Stimulated activated naive B cell treated with anti-CD40 and anti-IgM and Interleukin-4, amounts not matched to agents 10 μg/mL and 1 μg/mL and 100 μg/mL, for 72 hours (primary cell): Measurements from ENCODE around the gene SUPV3L1.
A peak's percentile ranks its signal among the peaks of the same experiment; 100 is the strongest.

Source experiments
- ATAC-seq, 2 donors: fragments of 150-1000 bp; cut with Tn5 transposase; replicated peaks; 2 replicates each; pipeline ENCODE4 v1.10.0; 2021; ENCODE audit warnings: moderate library complexity in 1 of 2
- DNase-seq: peaks from one replicate; pipeline ENCODE4 v3.0.0; 2021
- H3K27ac Mint-ChIP-seq: one replicate; pipeline ENCODE4 v1.8.0; 2022; ENCODE audit warnings: mild to moderate bottlenecking, mixed read lengths
- H3K27me3 Mint-ChIP-seq, 2 donors: one replicate each; pipeline ENCODE4 v1.8.0; 2022; ENCODE audit warnings: mixed read lengths in 2 of 2
- H3K36me3 Mint-ChIP-seq, 2 donors: one replicate each; pipeline ENCODE4 v1.8.0; 2022; ENCODE audit warnings: mixed read lengths in 2 of 2, mild to moderate bottlenecking in 1 of 2
- H3K4me1 Mint-ChIP-seq, 2 donors: one replicate each; pipeline ENCODE4 v1.8.0; 2022; ENCODE audit warnings: mixed read lengths in 2 of 2, mild to moderate bottlenecking in 1 of 2
- H3K4me3 Mint-ChIP-seq, 2 donors: one replicate each; pipeline ENCODE4 v1.8.0; 2022; ENCODE audit warnings: mild to moderate bottlenecking in 2 of 2, mixed read lengths in 2 of 2, moderate library complexity in 1 of 2
- H3K9me3 Mint-ChIP-seq, 2 donors: one replicate each; pipeline ENCODE4 v1.8.0; 2022; ENCODE audit warnings: mixed read lengths in 2 of 2, mild to moderate bottlenecking in 1 of 2

The SUPV3L1 gene

DNA sequence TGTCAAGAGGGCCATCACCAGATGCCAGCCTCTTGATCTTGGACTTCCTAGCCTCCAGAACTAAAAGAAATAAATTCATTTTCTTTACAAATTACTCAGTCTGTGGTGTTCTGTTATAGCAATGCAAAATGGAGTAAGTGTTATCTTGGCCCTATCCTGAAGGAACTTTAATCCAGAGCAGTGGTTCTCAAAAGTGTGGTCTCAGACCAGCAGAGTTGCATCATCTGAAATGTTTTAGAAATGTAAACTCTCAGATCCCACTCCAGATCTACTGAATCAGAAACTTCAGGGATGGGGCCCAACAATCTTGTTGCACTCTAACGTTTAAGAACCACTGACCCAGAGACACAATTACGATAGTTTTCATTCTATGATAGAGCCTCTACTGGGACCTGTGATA is 3.2 kb upstream of the SUPV3L1 start:
- ATAC-seq (no peak), DNase-seq (no peak)
- H3K4me3 Mint-ChIP-seq: no peak overlapping the region
- no peaks in the 10 kb centered on the region for H3K9me3 Mint-ChIP-seq
- no peak overlapping the region for H3K27ac Mint-ChIP-seq
- no peaks in the 10 kb centered on the region for H3K27me3 Mint-ChIP-seq
- H3K36me3 Mint-ChIP-seq: peaks cover 1 to 6% of the 10 kb centered on the region in 2 donors
- peaks cover 10 to 20% of the 10 kb centered on the region in 2 donors for H3K4me1 Mint-ChIP-seq

DNA sequence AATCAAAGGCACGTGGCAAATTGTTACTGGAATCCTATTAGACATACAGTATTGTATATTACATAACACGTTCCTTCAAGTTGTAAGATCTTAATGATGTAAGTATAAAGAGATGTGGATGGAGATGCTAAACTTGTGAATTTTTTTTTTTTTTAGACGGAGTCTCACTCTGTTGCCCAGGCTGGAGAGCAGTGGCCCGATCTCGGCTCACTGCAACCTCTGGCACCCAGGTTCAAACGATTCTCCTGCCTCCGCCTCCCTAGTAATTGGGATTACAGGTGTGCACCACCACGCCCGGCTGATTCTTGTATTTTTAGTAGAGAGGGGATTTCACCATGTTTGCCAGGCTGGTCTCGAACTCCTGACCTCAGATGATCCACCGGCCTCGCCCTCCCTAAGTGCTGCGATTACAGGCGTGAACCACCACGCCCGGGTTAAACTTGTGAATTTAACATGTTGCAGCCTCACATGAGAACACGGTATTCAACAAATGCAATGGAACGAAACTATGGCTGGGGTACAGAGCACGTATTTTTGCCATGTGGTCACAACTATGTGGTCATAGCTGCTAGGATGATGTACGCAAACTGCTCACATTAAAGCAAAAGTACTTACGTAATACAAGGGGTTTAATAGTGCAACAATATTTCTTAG is 818 bp upstream of the SUPV3L1 start:
- peak overlapping the region; percentile 100 for H3K27ac Mint-ChIP-seq
- H3K36me3 Mint-ChIP-seq: peaks cover 7 to 10% of the 10 kb centered on the region in 2 donors
- ATAC-seq (peak; percentile 46 to 59), DNase-seq (no peak)
- H3K9me3 Mint-ChIP-seq: no peaks in the 10 kb centered on the region
- H3K4me3 Mint-ChIP-seq: peak overlapping the region; percentile 87 to 93
- H3K27me3 Mint-ChIP-seq: no peaks in the 10 kb centered on the region
- peaks cover 16 to 35% of the 10 kb centered on the region in 2 donors for H3K4me1 Mint-ChIP-seq

DNA sequence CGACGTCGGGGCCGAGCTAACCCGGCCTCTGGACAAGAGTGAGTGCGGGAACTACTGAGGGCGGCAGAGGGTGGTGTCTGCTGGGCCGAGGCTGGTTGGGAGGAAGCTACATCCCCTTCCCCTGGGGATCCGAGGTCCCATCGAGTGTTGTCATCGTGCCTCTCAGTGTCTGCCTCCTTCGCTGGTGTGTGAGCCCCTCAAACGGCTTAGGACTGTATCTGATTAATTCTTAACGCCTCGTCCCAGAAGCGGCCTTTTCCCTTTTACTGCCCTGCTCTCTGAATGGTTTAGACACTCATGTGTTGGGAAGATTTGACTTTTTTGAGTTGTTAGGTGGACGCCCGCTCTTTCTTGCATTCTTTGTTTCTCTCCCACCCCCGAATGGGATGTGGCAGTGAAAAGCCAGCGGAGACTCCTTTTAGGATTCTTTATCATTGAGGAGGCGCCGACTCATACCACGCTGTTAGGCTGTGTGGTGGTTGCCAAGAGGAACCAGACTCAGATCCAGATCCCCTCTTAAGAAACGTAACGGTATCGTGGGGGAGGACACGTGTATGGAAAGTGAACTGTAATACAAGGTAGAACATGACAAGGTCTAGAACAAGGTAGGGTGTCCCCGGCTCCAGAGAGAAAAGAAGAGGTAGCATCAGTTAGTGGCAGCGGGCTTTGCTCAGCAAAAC is 631 bp downstream of the SUPV3L1 start:
- ATAC-seq: peak in 1 of 2 donors; percentile 44
- Mint-ChIP-seq H3K27me3 (no peaks in the 10 kb centered on the region), H3K36me3 (peaks cover 9 to 17% of the 10 kb centered on the region in 2 donors), H3K4me1 (peaks cover 18 to 35% of the 10 kb centered on the region in 2 donors), H3K27ac (peak overlapping the region; percentile 100), H3K4me3 (peak overlapping the region; percentile 87 to 93), H3K9me3 (no peaks in the 10 kb centered on the region)
- no peak for DNase-seq

DNA sequence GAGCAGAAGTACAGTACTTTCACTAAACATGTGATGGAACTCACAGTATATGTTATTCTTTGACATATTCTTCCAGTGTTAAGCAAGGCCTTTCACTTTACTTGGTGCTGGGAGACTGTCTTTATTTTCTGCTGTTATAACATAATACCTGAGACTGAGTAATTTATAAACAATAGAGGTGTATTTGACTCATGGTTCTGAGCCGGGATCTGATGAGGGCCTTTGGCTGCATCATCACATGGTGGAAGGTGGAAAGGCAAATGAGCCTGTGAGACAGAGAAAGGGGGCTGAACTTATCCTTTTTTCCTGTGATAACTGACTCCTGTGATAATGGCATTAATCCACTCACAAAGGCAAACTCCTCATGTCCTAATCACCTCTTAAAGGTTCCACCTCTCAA is 1.4 kb downstream of the SUPV3L1 start:
- peaks cover 11 to 19% of the 10 kb centered on the region in 2 donors for H3K36me3 Mint-ChIP-seq
- no peaks in the 10 kb centered on the region for H3K27me3 Mint-ChIP-seq
- no peak overlapping the region for H3K27ac Mint-ChIP-seq
- DNase-seq: no peak
- no peak for ATAC-seq
- peak overlapping the region in 1 of 2 donors; percentile 93 for H3K4me3 Mint-ChIP-seq
- peaks cover 18 to 35% of the 10 kb centered on the region in 2 donors for H3K4me1 Mint-ChIP-seq
- H3K9me3 Mint-ChIP-seq: no peaks in the 10 kb centered on the region

DNA sequence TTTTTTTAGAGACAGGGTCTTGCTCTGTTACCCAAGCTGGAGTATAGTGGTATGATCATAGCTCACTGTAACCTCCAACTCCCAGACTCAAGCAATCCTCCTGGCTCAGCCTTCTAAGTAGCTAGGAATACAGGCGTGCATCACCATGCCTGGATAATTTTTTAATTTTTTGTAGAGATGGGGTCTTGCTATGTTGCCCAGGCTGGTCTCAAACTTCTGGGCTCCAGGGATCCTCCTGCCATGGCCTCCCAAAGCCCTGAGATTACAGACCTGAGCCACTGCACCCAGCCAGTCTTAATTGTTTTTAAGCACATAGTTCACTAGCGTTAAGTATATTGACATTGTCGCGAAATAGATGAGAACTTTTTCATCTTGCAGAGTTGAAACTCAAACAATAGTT is 2.0 kb downstream of the SUPV3L1 start:
- no peak overlapping the region for H3K4me3 Mint-ChIP-seq
- peaks cover 18 to 35% of the 10 kb centered on the region in 2 donors for H3K4me1 Mint-ChIP-seq
- DNase-seq (no peak), ATAC-seq (no peak)
- H3K9me3 Mint-ChIP-seq: no peaks in the 10 kb centered on the region
- H3K27me3 Mint-ChIP-seq: no peaks in the 10 kb centered on the region
- no peak overlapping the region for H3K27ac Mint-ChIP-seq
- peaks cover 12 to 21% of the 10 kb centered on the region in 2 donors for H3K36me3 Mint-ChIP-seq

DNA sequence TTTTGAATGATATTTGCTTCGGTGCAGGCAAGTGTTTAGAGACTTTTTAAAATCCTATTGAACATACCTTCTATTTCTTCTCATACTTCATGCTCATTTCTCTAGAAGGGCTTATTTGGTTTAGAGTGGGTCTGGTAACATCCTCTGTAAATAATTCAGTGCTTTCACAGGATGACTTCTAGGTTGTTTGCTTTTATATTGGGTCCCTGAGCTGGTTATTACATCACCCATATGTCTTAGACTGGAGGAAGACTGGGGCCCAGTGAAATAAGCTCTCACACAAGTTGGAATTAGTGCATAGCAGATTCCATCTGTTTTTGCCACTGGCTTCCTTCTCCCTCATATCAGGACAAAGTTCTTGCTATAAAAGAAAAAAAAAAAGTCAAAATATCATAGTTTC is 6.5 kb downstream of the SUPV3L1 start:
- Mint-ChIP-seq H3K36me3 (peaks cover 25 to 41% of the 10 kb centered on the region in 2 donors), H3K4me3 (no peak overlapping the region)

DNA sequence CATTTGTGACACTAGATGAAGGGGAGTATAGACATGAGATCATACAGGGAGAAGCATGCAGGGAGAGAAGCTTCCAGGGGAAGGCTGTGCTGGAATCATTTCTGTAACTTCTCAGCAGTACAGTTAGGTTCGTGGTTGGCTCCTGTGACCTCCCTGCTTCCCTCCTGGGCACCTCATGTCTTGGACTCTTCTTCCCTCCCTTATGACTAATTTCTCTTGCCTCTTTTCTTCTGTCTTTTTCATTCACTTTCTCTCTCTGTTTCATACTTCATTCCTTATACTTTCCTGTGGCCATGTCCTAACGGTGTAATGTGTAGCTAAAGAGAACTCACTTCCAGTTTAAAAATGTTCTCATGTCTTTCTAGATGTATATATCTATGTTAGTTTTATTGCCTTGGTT is 21.0 kb downstream of the SUPV3L1 start:
- no peaks in the 10 kb centered on the region for H3K4me1 Mint-ChIP-seq
- DNase-seq (no peak), ATAC-seq (no peak)
- no peaks in the 10 kb centered on the region for H3K9me3 Mint-ChIP-seq
- no peak overlapping the region for H3K4me3 Mint-ChIP-seq
- peaks cover 13 to 21% of the 10 kb centered on the region in 2 donors for H3K36me3 Mint-ChIP-seq
- H3K27me3 Mint-ChIP-seq: no peaks in the 10 kb centered on the region
- no peak overlapping the region for H3K27ac Mint-ChIP-seq

More for the DNA sequence above, 6.5 kb downstream of the SUPV3L1 start:
- DNase-seq: no peak
- no peak for ATAC-seq
- no peaks in the 10 kb centered on the region for H3K9me3 Mint-ChIP-seq
- H3K27ac Mint-ChIP-seq: peak overlapping the region; percentile 25
- no peaks in the 10 kb centered on the region for H3K27me3 Mint-ChIP-seq
- peaks cover 9 to 16% of the 10 kb centered on the region in 2 donors for H3K4me1 Mint-ChIP-seq

DNA sequence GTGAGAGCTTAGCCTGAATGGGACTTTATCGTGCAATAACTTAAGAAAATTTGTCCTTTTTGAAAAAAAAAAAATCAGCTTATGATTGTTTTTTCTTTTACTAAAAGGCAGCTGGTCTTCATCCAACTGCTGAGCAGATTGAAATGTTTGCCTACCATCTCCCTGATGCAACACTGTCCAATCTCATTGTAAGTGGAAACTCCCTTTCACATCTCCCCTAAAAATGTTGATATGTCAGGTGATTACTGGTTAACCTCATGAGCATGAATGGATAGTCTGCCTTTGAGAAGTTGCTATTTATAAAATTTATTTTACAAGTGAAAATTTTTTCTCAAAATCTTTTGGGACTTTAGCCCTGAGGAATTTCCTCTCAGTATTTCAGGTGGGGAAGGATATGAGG is 22.3 kb downstream of the SUPV3L1 start:
- Mint-ChIP-seq H3K27me3 (no peaks in the 10 kb centered on the region), H3K27ac (no peak overlapping the region), H3K4me3 (no peak overlapping the region), H3K4me1 (no peaks in the 10 kb centered on the region), H3K36me3 (peaks cover 18 to 21% of the 10 kb centered on the region in 2 donors), H3K9me3 (no peaks in the 10 kb centered on the region)
- peak in 1 of 2 donors; percentile 45 for ATAC-seq
- DNase-seq: no peak

DNA sequence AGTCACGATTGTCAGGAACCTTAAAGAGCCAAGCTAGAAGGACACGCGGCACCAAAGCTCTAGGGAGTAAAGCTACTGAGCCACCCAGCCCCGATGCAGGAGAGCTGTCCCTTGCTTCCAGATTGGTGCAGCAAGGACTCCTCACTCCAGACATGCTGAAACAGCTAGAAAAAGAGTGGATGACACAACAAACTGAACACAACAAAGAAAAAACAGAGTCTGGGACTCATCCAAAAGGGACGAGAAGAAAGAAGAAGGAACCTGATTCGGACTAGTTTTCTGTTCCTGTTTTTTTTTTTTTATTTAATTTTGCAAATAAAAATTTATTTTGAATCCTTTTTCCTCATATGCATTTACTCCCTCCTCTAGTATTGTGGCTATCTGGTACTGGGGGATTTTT is 28.7 kb downstream of the SUPV3L1 start:
- DNase-seq: no peak
- Mint-ChIP-seq H3K27me3 (no peaks in the 10 kb centered on the region), H3K27ac (no peak overlapping the region), H3K4me1 (peaks cover 0 to 5% of the 10 kb centered on the region in 2 donors), H3K36me3 (peaks cover 14 to 25% of the 10 kb centered on the region in 2 donors), H3K9me3 (no peaks in the 10 kb centered on the region), H3K4me3 (no peak overlapping the region)
- no peak for ATAC-seq

DNA sequence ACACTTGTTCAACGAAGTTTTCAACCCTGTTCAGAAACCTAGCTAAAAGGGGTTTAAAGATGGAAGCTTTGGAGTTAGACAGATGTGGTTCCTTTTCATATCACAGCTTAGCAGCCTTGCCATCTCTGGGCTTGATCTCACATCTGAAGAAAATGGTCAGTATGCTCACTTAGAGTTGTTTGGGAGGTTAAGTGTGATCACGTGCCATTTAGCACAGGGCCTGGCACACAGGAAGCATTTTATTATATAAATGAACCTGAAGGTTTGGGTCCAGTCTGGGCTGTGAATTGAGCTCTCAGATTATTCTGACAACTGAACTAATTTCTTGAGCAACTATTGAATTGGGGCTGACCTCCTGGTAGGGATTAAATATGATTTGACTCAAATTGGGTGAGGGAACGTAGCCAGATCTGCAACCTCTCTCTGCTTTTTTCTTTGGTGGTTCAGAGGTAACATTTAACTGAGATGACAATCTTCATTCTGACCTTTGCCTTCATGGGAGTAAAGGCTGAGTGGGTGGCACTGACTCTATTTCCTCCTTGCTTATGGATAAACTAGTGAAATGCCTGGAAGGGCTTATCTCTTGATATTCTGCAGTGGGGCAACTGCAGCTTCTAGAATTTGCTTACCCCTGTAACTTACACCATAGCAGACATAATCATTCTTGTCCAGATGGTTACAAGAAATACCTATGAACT is 29.9 kb downstream of the SUPV3L1 start:
- peaks cover 0 to 9% of the 10 kb centered on the region in 2 donors for H3K4me1 Mint-ChIP-seq
- DNase-seq: no peak
- peaks cover 12 to 25% of the 10 kb centered on the region in 2 donors for H3K36me3 Mint-ChIP-seq
- H3K4me3 Mint-ChIP-seq: no peak overlapping the region
- H3K27ac Mint-ChIP-seq: no peak overlapping the region
- H3K27me3 Mint-ChIP-seq: no peaks in the 10 kb centered on the region
- ATAC-seq: no peak
- H3K9me3 Mint-ChIP-seq: no peaks in the 10 kb centered on the region

DNA sequence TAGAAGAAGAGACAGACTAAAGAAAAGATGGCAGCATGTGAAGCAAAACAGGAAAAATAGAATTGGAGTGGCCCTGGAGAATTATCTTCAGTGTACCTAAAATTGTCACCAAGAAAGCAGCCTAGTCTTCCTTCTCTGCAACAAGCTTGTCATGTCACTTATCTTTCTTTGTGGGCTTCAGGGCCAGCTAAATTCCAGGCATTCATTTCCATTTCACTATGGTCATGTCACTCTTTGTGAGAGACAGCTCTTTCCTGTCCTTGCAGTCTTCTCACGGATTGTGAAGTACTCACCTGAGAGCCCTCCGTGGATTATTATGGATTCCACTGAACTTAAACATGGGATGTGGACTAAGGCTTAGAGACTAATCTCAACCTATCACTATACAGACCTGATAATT is 31.1 kb downstream of the SUPV3L1 start:
- ATAC-seq (no peak), DNase-seq (no peak)
- Mint-ChIP-seq H3K9me3 (no peaks in the 10 kb centered on the region), H3K4me3 (no peak overlapping the region), H3K36me3 (peaks cover 10 to 25% of the 10 kb centered on the region in 2 donors), H3K27ac (peak overlapping the region; percentile 14), H3K4me1 (peaks cover 3 to 18% of the 10 kb centered on the region in 2 donors), H3K27me3 (peaks cover 0 to 5% of the 10 kb centered on the region in 2 donors)

DNA sequence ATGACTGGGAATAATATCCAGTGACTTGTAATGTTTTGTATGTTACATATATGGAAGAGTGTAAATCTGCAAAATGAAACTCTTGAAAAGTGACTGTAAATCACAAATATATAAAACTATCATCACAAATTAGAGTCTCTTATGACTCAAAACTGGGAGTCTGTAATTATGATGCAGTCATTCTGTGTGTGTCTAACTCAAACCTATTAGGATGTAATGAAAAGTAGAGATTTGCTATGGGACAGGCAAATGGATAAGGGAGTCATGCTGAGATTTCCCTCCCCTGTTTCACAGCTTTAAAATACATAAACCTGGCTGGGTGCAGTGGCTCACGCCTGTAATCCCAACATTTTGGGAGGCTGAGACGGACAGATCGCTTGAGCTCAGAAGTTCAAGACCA is 31.5 kb downstream of the SUPV3L1 start:
- ATAC-seq (no peak), DNase-seq (no peak)
- Mint-ChIP-seq H3K27ac (no peak overlapping the region), H3K27me3 (peaks cover 0 to 5% of the 10 kb centered on the region in 2 donors), H3K36me3 (peaks cover 10 to 21% of the 10 kb centered on the region in 2 donors), H3K4me1 (peaks cover 3 to 18% of the 10 kb centered on the region in 2 donors), H3K4me3 (no peak overlapping the region), H3K9me3 (no peaks in the 10 kb centered on the region)

DNA sequence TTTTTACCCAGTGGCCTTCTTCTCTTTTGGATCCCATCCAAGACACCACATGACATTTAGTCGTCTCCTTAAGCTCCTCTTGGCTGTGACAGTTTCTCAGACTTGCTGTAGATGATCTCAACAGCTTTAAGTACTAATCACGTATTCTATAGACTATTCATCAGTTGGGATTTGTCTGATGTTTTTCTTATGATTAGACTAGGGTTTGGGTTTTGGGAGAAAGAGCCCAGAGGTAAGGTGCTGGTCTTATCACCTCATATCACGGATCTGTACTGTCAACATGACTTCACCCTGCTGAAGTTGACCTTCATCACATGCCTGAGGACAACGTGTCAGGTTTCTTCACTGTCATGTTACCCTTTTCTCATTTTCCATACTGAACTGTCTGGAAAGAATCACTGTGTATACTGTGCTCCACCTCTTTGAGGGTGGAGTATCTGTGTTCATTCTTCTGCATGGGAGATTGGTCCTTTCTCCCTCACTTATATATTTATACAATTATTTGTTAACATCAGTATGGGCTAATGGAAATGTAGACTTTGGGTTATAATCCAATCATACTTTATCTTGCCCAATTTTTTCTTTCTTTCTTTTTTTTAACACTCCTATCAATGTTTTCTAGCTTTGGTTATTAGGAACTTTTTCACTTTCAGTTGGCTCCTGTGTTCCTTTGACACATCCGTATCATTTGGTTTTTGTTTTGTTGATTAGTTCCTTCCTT is 33.7 kb downstream of the SUPV3L1 start:
- Mint-ChIP-seq H3K4me3 (no peak overlapping the region), H3K27ac (no peak overlapping the region), H3K27me3 (peaks cover 0 to 5% of the 10 kb centered on the region in 2 donors), H3K4me1 (peaks cover 3 to 18% of the 10 kb centered on the region in 2 donors), H3K36me3 (peaks cover under 1 to 8% of the 10 kb centered on the region in 2 donors), H3K9me3 (no peaks in the 10 kb centered on the region)
- ATAC-seq (no peak), DNase-seq (no peak)

DNA sequence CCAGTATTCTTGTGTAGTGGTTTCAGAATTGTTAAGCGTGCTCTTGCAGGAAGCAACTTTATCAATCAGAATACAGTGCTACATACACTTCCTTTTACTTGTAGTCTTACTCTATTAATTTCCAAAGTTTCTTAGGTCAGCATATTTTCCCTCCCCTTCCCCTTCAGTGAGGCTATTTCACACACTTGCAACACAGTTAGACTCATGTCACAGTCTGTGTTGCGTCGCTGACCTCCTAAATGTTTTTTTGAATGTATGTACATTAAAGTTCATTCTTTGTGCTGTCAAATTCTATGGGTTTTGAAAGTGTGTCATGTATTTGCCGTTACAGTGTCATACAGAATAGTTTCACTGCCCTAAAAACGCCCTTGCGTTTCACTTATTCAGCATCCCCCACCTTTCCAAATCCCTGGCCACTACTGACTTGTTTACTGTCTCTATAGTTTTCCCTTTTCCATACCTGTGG is 34.7 kb downstream of the SUPV3L1 start:
- no peak for DNase-seq
- no peaks in the 10 kb centered on the region for H3K9me3 Mint-ChIP-seq
- ATAC-seq: no peak
- H3K4me1 Mint-ChIP-seq: peaks cover 3 to 18% of the 10 kb centered on the region in 2 donors
- H3K4me3 Mint-ChIP-seq: no peak overlapping the region
- no peak overlapping the region for H3K27ac Mint-ChIP-seq
- peaks cover 0 to 5% of the 10 kb centered on the region in 2 donors for H3K27me3 Mint-ChIP-seq
- no peaks in the 10 kb centered on the region for H3K36me3 Mint-ChIP-seq
